Measurements from ENCODE around the gene BAZ2A. TPM values are rescaled to one million over a fixed set of nuclear protein-coding genes. Genes with fewer than 3 reads are reported as not detected.

The BAZ2A gene
- total RNA-seq (2022; extraction: Qiagen RNA extraction; ENCODE audit: low read depth): 35.5 to 48.2 TPM (median 45.8 TPM) in 5 replicates

DNA sequence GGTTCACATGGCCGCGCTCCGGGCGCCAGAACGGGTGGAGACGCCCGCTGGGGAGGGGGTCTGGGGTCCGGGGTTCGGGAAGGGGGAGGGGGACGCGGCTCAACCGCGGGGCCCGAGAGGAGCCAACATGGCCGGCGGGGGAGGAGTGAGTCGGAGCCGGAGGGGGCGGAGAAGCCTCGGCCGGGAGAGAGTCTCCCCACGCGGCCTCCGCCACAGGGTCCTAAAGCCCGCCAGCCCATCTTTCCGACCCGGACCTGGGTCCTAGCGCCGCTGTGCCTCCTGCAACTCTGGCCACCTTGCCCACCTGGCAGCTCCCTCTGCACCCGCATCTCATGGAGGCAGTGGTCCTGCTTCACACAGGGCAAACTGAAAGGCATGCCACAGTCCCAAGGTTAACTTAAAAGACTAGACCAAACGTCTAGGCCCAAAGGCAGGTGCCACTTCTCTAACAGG lies at the start of gene BAZ2A:
Gene BAZ2A (minus strand): TSS at position 147 of the 453 bp plus-strand sequence. CDS start 12,796 bp downstream, outside the sequence.

GRCh38 chr12:56645717-56646446 lies 15.8 kb upstream of the BAZ2A start, which contains the start of gene ATP5F1B:
Gene ATP5F1B (minus strand): TSS chr12:56645984. CDS start chr12:56645963, 21 bp downstream.

Other genes with a start within 250 kb of the BAZ2A start
- gene TIMELESS, start 180.9 kb downstream of the BAZ2A start, total RNA-seq (2022; extraction: Qiagen RNA extraction; ENCODE audit: low read depth): 35.0 to 42.2 TPM (median 41.8 TPM) in 5 replicates
- 0.15 to 0.30 TPM in 2 of 5 replicates, not detected in the others for gene MIP, start 175.7 kb downstream of the BAZ2A start, total RNA-seq (2022; extraction: Qiagen RNA extraction; ENCODE audit: low read depth)
- 1.9 to 2.0 TPM (median 2.0 TPM) in 5 replicates for gene SPRYD4, start 161.7 kb downstream of the BAZ2A start, total RNA-seq (2022; extraction: Qiagen RNA extraction; ENCODE audit: low read depth)
- gene GLS2, start 142.2 kb downstream of the BAZ2A start, total RNA-seq (2022; extraction: Qiagen RNA extraction; ENCODE audit: low read depth): 0.07 to 0.26 TPM (median 0.22 TPM) in 4 of 5 replicates, not detected in the other
- gene RBMS2, start 108.5 kb downstream of the BAZ2A start, total RNA-seq (2022; extraction: Qiagen RNA extraction; ENCODE audit: low read depth): 13.4 to 28.7 TPM (median 17.0 TPM) in 5 replicates
- gene ATP5F1B, start 15.7 kb upstream of the BAZ2A start, total RNA-seq (2022; extraction: Qiagen RNA extraction; ENCODE audit: low read depth): 826 to 929 TPM (median 883 TPM) in 5 replicates
- gene PTGES3, start 58.0 kb upstream of the BAZ2A start, total RNA-seq (2022; extraction: Qiagen RNA extraction; ENCODE audit: low read depth): 384 to 463 TPM (median 435 TPM) in 5 replicates
- gene NACA, start 95.0 kb upstream of the BAZ2A start, total RNA-seq (2022; extraction: Qiagen RNA extraction; ENCODE audit: low read depth): 1,463 to 1,776 TPM (median 1,523 TPM) in 5 replicates
- gene PRIM1, start 122.0 kb upstream of the BAZ2A start, total RNA-seq (2022; extraction: Qiagen RNA extraction; ENCODE audit: low read depth): 26.8 to 32.0 TPM (median 27.6 TPM) in 5 replicates
- 0.96 to 2.6 TPM (median 1.3 TPM) in 5 replicates for gene HSD17B6, start 133.0 kb upstream of the BAZ2A start, total RNA-seq (2022; extraction: Qiagen RNA extraction; ENCODE audit: low read depth)